ENCODE measurements around the gene PTGES3L. TPM values are rescaled to one million over a fixed set of nuclear protein-coding genes. Genes with fewer than 3 reads are reported as not detected.
A peak's percentile ranks its signal among the peaks of the same experiment; 100 is the strongest.
"Not testable (repeated sequence)": the region's sequence is repeated elsewhere in the genome, so short reads cannot be mapped to it uniquely, and the experiment has no call there.

PTGES3L gene
- total RNA-seq, 1 donor from 2014 or later = 5.6 TPM

GRCh38 chr17:42999003-42999525 lies 19.2 kb upstream of the PTGES3L start:
- Mint-ChIP-seq H3K9me3 (ENCODE audit: low read depth) (no peaks in the 10 kb centered on the region), H3K27me3 (no peaks in the 10 kb centered on the region), H3K36me3 (ENCODE audit: insufficient read depth) (peaks cover 16% of the 10 kb centered on the region), H3K27ac (peak overlapping the region; percentile 99), H3K4me3 (ENCODE audit: low read depth) (peak overlapping the region; percentile 88), H3K4me1 (ENCODE audit: low read depth) (peaks cover 24% of the 10 kb centered on the region)
- no peak for TF ChIP-seq CTCF (IDR thresholded peaks at IDR 0.05; ENCODE audit: unreplicated experiment)
- DNase-seq (ENCODE audit: low spot score, unreplicated experiment) = no peak

GRCh38 chr17:42997984-42998938 lies 18.4 kb upstream of the PTGES3L start, which contains the start of gene RPL27:
Gene RPL27 (plus strand): TSS chr17:42998419. CDS start chr17:42998751, 332 bp downstream.
- TF ChIP-seq CTCF (IDR thresholded peaks at IDR 0.05; ENCODE audit: unreplicated experiment) = peak; percentile 75
- peaks cover 19% of the 10 kb centered on the region for H3K36me3 Mint-ChIP-seq (ENCODE audit: insufficient read depth)

GRCh38 chr17:42997390-42997983 lies 17.6 kb upstream of the PTGES3L start:
- H3K4me1 Mint-ChIP-seq (ENCODE audit: low read depth) = peaks cover 24% of the 10 kb centered on the region
- H3K9me3 Mint-ChIP-seq (ENCODE audit: low read depth) = no peaks in the 10 kb centered on the region
- H3K4me3 Mint-ChIP-seq (ENCODE audit: low read depth) = peak overlapping the region; percentile 88
- TF ChIP-seq CTCF (IDR thresholded peaks at IDR 0.05; ENCODE audit: unreplicated experiment) = no peak
- peak overlapping the region; percentile 99 for H3K27ac Mint-ChIP-seq
- DNase-seq (ENCODE audit: low spot score, unreplicated experiment) = no peak
- H3K27me3 Mint-ChIP-seq = no peaks in the 10 kb centered on the region
- H3K36me3 Mint-ChIP-seq (ENCODE audit: insufficient read depth) = peaks cover 18% of the 10 kb centered on the region

More at GRCh38 chr17:42997984-42998938, 18.4 kb upstream of the PTGES3L start, which contains the start of gene RPL27:
- Mint-ChIP-seq H3K4me3 (ENCODE audit: low read depth) (peak within 1 kb of the TSS; percentile 88), H3K27ac (peak within 1 kb of the TSS; percentile 99), H3K9me3 (ENCODE audit: low read depth) (no peaks in the 10 kb centered on the region), H3K27me3 (no peaks in the 10 kb centered on the region), H3K4me1 (ENCODE audit: low read depth) (peaks cover 24% of the 10 kb centered on the region)
- DNase-seq (ENCODE audit: low spot score, unreplicated experiment) = peak; percentile 87

GRCh38 chr17:42993913-42994312 lies 14.0 kb upstream of the PTGES3L start:
- H3K4me1 Mint-ChIP-seq (ENCODE audit: low read depth) = peaks cover 15% of the 10 kb centered on the region

GRCh38 chr17:42992872-42993271 lies 13.0 kb upstream of the PTGES3L start:
- H3K27ac Mint-ChIP-seq = no peak overlapping the region
- peaks cover 13% of the 10 kb centered on the region for H3K4me1 Mint-ChIP-seq (ENCODE audit: low read depth)
- TF ChIP-seq CTCF (IDR thresholded peaks at IDR 0.05; ENCODE audit: unreplicated experiment) = no peak
- no peak for DNase-seq (ENCODE audit: low spot score, unreplicated experiment)
- H3K27me3 Mint-ChIP-seq = no peaks in the 10 kb centered on the region
- H3K4me3 Mint-ChIP-seq (ENCODE audit: low read depth) = no peak overlapping the region
- H3K36me3 Mint-ChIP-seq (ENCODE audit: insufficient read depth) = peaks cover 26% of the 10 kb centered on the region
- H3K9me3 Mint-ChIP-seq (ENCODE audit: low read depth) = no peaks in the 10 kb centered on the region

More at GRCh38 chr17:42993913-42994312, 14.0 kb upstream of the PTGES3L start:
- H3K9me3 Mint-ChIP-seq (ENCODE audit: low read depth); H3K27me3 Mint-ChIP-seq; H3K4me3 Mint-ChIP-seq (ENCODE audit: low read depth); H3K27ac Mint-ChIP-seq; DNase-seq (ENCODE audit: low spot score, unreplicated experiment): not testable (repeated sequence)
- H3K36me3 Mint-ChIP-seq (ENCODE audit: insufficient read depth) = peaks cover 22% of the 10 kb centered on the region

Data from progenitor cell of endocrine pancreas (in vitro differentiated cells).